Upper lobe of left lung (tissue), 4 donors: ENCODE measurements around the gene COL6A3.

Experiments used
- EP300 ChIP-seq, 4 donors: sonication (generic); formaldehyde crosslinking; IDR thresholded peaks; one replicate each; pipeline ENCODE4 v1.5.1; 2017; ENCODE audit warnings: antibody characterized with exemption in 4 of 4, control low read depth in 2 of 4
- POLR2A ChIP-seq, 4 donors: fragments of 450-650 bp; IDR thresholded peaks; one replicate each; pipeline ENCODE4 v1.5.1; 2016 to 2017; ENCODE audit warnings: antibody characterized with exemption in 4 of 4, mild to moderate bottlenecking in 2 of 4
- TF ChIP-seq, protein P1 (sequence below), 6 experiments: fragments of 450-650 bp in 4 of 6; fragments of 200-600 bp in 2 of 6; sonication (generic) in 2 of 6; IDR thresholded peaks; one replicate each; pipeline ENCODE4 v1.5.1; 2016 to 2019; ENCODE audit warnings: antibody characterized with exemption in 6 of 6

DNA sequence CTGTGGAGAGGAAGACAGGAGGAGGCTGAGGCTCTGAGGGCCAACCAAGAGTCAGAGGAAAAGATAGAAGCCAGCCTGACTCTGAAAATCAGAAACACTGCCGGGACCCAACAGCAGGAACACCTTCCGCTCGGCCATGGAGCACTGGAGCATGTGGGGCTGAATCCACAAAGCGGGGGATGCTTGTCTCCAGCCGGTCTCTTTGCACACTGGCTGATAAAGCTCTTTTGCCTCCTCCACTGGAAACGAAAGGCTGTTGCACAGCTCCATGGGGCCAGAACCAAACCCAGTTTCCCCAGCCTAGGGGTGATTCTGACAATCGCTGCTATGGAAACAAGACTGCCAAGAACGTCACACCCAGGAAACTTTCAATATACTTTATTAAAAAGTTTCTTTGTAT lies 90.3 kb downstream of the COL6A3 start:
- TF ChIP-seq, protein P1, sequence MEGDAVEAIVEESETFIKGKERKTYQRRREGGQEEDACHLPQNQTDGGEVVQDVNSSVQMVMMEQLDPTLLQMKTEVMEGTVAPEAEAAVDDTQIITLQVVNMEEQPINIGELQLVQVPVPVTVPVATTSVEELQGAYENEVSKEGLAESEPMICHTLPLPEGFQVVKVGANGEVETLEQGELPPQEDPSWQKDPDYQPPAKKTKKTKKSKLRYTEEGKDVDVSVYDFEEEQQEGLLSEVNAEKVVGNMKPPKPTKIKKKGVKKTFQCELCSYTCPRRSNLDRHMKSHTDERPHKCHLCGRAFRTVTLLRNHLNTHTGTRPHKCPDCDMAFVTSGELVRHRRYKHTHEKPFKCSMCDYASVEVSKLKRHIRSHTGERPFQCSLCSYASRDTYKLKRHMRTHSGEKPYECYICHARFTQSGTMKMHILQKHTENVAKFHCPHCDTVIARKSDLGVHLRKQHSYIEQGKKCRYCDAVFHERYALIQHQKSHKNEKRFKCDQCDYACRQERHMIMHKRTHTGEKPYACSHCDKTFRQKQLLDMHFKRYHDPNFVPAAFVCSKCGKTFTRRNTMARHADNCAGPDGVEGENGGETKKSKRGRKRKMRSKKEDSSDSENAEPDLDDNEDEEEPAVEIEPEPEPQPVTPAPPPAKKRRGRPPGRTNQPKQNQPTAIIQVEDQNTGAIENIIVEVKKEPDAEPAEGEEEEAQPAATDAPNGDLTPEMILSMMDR (IDR thresholded peaks at IDR 0.05) = no peak
- TF ChIP-seq POLR2A (IDR thresholded peaks at IDR 0.05) (no peak), EP300 (IDR thresholded peaks at IDR 0.05) (no peak)
